Measurements from ENCODE around the gene ALDH3B1.

DNA sequence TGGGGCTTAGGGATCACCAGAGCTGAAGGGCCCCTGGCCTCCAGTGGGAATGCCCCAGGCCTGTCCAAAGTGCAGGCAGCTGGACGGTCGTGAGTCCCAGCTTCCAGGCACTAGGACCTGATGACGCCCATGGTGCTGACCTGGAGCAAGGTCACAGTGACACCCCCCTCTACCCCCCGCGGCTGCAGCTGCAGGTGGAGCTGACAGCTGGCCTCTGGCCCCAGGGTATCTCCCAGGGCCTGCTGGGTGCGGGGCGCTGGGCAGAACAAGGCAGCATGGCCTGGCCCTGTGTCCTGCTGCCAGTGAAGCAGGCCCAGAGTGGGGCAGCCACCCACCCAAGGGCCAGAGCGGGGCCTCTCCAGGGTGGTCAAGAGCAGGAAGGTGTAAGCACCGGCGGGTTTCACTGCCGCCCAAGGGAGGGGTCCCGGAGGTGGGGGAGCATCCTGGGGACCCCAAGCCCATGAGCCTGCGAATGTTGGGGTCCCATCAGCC lies 28.1 kb downstream of the ALDH3B1 start:
- TF ChIP-seq, protein P1, sequence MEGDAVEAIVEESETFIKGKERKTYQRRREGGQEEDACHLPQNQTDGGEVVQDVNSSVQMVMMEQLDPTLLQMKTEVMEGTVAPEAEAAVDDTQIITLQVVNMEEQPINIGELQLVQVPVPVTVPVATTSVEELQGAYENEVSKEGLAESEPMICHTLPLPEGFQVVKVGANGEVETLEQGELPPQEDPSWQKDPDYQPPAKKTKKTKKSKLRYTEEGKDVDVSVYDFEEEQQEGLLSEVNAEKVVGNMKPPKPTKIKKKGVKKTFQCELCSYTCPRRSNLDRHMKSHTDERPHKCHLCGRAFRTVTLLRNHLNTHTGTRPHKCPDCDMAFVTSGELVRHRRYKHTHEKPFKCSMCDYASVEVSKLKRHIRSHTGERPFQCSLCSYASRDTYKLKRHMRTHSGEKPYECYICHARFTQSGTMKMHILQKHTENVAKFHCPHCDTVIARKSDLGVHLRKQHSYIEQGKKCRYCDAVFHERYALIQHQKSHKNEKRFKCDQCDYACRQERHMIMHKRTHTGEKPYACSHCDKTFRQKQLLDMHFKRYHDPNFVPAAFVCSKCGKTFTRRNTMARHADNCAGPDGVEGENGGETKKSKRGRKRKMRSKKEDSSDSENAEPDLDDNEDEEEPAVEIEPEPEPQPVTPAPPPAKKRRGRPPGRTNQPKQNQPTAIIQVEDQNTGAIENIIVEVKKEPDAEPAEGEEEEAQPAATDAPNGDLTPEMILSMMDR (IDR thresholded peaks at IDR 0.05; ENCODE audit: low read depth, low read length), result no peak
- no peak for TF ChIP-seq EZH2phosphoT487 (IDR thresholded peaks at IDR 0.05; ENCODE audit: low read depth)
